T-helper 2 cell treated with Interferon-gamma antibody and Interleukin-4, amounts not matched to agents 100 ng/mL and 5 ng/mL, for 36 hours (primary cell): ENCODE measurements around the gene CBLB. TPM values are rescaled to one million over a fixed set of nuclear protein-coding genes. Genes with fewer than 3 reads are reported as not detected.
"Not testable (repeated sequence)": the region's sequence is repeated elsewhere in the genome, so short reads cannot be mapped to it uniquely, and the experiment has no call there.

Source experiments
- intact Hi-C: fragments of 100-400 bp; cut with micrococcal nuclease; formaldehyde crosslinking; loops from one replicate; pipeline ENCODE4 v1.15.1; 2023
- total RNA-seq: library from RNA; stranded (reverse); gene quantifications from 2 replicates; pipeline ENCODE4 v1.2.3, GENCODE V29; 2022

Gene CBLB
- total RNA-seq, 1 donor from 2014 or later: 67.2 TPM

DNA sequence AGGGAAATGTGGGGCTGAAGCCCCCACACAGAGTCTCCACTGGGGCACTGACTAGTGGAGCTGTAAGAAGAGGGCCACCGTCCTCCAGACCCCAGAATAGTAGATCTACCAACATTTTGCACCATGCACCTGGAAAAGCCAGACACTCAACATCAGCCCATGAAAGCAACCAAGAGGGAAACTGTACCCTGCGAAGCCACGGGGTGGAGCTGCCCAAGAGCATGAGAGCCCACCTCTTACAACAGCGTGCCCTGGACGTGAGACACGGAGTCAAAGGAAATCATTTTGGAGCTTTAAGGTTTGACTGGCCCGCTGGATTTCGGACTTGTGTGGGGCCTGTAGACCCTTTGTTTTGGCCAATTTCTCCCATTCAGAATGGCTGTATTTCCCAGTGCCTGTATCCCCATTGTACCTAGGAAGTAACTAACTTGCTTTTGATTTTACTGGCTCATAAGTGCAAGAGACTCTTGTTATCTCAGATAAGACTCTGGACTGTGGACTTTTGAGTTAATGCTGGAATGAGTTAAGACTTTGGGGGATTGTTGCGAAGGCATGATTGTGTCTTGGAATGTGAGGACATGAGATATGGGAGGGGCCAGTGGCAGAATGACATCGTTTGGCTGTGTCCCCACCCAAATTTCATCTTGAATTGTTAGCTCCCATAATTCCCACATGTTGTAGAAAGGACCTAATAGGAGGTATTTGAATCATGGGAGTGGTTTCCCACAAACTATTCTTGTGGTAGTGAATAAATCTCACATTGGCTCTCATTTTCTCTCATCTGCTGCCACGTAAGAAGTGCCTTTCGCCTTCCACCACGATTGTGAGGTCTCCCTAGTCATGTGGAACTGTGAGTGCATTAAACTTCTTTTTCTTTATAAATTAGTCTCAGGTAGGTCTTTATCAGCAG, 105.8 kb downstream of the CBLB start:
- intact Hi-C loops: no loop called here

DNA sequence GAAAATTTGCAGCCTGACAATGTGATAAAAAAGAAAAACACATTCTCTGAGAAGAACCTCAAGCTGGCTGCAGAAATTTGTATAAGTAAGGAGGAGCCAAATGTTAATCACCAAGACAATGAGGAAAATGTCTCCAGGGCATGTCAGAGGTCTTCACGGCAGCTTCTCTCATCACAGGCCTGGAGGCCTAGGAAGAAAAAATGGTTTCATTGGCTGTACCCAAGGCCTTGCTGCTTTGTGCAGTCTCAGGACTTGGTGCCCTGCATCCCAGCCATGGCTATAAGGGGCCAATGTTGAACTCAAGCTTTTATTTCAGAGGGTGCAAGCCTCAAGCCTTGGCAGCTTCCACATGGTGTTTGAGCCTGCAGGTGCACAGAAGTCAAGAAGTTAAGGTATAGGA, 106.6 kb downstream of the CBLB start:
- intact Hi-C loops: not testable (repeated sequence)

DNA sequence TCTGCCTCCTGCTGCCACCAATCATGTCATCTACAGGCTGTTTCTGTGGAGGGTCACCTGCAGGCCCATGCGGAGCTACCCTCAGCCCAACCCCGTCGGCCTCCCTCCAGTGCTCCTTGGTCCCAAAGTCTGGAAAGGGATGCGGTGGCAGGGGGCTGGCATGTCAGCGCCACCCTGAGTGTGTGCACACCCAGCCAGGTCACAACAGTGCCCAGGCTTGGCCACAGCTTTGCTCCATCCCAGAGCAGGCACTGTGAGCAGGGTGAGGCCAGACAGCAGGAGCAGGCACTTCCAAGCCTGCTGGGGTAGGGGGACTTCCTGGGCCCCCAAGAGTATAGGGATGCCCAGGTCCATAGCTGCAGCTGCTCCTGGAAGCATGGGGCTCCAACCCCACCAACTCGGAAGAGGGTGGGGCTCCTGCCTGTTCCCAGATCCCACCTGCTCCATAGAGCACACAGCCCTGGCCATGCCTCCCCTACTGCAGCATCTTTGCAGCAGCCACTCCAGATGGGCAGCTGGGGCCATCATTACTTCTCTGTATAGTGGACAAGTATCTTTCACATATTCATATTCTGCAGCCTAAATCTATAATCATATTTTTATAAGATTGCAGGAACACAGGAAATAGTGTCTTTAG, 109.3 kb downstream of the CBLB start:
- intact Hi-C loops: no loop called here

DNA sequence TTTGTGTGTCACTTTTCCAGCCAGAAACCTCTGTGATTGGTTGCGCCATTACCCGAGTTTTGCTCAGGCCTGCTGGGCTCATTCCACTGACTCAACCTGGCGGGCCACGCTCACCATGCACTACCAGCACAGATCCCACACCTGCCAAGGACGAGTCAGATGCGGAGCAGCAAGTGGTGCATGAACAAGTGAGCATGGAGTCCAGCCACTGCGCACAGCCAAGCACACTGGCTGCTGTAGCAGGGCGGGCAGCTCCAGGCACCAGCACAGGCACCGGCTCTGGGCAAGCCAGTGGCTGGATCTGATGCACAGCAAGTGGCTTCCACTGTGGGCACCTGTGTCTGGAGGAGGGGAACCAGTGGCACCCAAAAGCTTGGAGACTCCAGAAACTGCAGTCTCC, 110.4 kb downstream of the CBLB start:
- intact Hi-C loops: no loop called here

DNA sequence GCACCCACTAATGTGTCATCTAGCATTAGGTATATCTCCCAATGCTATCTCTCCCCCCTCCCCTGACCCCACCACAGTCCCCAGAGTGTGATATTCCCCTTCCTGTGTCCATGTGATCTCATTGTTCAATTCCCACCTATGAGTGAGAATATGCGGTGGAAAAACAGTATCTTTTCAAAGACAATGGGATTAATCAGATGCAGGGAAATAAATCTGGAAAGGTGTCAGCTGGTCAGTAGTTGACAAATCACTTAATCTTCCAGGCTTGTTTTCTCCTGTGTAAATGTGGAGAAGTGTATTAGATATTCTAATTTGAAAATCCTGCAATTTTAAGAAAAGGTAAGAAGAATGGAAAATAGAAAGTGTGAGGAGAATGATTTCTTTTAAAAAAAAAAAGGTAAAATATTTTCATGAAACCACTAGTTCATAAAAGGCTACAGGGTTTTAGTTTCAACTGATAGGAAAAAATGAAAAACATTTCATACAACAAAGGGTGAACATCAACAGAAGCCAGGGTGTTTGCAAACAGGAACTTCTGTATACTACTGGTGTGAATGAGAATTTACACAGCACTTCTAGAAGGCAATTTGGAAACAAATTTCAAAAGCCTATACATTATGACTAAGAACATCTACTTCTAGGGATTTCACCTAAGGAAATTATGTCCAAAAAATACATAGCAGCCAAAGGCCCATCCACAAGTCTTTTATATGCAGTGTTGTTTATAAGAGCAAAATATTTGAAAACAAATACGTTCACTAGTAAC, 113.5 kb downstream of the CBLB start:
- intact Hi-C loops: no loop called here

DNA sequence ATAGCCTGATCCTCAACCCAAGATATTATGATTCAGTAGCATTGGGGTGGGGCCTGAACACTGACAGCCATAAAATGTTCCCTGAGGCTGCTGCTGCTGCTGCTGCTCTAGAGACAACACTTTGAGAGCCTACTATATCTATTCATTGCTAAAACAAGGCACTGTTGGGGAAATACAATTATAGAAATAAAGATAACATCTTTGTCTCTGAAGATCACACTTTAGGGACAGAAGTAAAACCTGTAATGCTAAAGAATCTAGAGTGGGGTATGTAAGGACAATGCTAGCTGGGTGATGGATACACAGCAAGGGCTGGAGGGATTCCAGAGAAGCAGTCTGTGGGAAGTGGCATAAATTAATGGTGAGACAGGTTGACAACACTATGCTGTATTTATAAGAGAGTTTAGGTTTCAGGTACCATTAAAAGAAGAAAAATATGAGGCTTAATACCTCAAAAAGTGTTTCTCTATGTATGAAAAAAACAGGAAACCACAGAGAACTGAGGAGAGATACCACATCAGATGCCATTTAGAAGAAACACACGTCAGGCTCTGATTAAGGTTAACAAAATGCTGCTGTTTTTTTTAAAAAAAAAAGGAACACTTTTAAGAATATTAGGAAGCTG, 115.9 kb downstream of the CBLB start:
- intact Hi-C loops: loop anchor here (1.0 to 5.0 kb wide), 10 partner anchors 11 to 454 kb away; partner anchors contain the start of genes ALCAM and CBLB

DNA sequence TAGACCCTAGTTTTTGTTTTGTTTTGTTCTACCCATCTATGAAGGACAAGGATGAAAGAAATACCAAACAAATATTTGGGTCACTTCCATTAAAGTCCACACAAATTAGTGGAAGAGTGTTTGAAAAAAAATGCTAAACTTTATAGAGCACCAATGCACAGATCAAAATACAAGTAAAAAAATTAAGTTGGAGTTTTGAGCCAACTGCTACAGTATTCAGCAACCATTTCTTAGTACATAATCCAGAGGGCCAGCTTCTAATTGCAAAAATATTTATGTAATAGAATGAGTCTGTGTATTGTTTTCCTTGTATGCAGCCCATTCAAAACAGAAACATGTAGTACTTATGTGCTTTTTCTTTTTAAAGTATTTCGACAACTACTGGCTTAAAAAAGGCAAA, 121.1 kb downstream of the CBLB start:
- intact Hi-C loops: no loop called here

DNA sequence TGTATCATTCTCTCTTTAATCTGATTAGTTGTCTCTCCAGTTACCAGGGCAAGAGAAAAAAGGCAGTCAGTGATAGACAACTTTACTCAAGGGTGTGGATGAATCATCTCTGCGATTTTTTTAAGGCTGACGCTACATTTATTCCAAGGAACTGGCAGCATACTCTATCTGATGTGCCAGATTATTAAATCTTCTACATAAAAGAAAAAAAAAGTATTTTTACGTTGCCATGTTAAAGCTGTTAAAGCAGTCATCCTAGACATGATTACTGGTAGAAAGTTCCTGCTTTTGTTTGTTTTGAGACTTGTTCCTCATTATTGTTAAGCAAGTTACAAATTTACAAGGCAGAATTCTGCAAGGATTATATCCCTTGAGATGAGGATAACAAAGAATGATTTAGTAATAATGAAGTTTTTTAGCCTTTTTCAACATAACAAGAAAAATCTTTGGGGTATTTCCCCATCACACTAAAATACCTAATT, 121.7 kb downstream of the CBLB start:
- intact Hi-C loops: no loop called here

DNA sequence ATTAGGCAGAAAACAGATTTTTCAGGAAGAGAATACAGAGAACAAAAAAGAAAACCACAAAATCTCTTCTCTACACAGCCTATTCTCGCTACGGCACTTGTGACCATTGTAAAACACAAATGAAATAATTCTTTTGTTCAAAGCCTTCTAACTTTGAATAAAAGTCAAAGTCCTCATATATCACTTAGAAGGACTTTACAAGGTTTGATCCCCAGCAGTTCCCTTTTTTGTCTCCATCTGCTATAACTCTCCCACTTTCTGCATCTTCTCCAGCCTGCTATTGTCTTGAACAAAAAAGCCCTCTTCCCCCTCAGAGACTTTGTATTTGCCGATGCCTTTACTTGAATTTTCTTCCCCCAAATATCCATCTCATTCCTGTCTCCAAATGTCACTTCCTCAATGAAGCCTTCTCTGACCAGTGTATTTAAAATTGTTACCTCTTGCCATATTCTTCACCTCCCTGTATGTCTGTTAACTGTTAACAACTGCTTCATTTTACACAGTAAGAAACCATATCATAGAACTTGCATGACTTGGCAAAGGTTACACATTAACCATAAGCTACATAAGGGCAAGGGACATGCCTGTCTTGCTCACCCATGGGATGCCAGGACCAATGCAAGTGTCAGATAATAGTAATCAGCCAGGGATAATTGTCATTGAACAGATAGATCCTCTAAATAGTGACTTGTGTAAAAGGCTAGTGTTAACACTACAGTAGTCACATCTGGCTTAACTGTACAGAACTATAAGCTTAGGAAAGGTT, 122.4 kb downstream of the CBLB start:
- intact Hi-C loops: no loop called here

DNA sequence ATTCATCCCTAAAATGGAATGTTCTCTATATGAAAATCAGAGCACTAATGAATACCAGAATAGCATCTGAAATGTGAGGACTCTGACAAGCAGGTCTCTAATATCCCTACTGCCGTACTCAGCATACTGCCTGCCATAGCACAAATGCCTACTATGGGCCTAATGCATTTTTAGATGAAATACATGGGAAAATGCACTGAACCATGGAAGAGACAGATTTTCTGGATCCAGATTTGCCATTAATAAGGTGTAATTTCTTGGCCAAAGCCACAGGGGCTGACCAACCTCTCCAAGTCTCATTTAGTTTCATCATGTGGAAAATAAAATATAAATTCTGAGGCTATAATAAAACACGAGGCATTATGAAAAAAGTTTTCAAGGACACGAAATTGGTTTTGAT, 123.8 kb downstream of the CBLB start:
- intact Hi-C loops: no loop called here

DNA sequence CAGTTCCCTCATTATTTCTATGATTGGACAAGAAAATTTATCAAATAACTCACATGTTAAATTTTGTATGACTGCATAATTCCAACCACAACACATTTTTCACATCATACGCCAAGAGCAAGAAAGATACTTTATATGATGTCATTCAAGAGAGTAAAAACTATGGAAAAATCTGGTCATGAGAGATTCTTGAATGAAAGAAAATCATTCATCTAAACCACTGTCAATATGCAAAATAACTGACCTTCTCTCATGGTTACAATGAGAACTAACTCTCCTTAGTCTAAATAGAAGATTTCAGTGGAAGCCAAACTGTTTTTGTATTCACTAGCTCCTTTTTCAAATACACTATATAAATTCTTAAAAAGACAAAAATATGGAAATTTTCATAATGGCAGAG, 124.6 kb downstream of the CBLB start:
- intact Hi-C loops: no loop called here

DNA sequence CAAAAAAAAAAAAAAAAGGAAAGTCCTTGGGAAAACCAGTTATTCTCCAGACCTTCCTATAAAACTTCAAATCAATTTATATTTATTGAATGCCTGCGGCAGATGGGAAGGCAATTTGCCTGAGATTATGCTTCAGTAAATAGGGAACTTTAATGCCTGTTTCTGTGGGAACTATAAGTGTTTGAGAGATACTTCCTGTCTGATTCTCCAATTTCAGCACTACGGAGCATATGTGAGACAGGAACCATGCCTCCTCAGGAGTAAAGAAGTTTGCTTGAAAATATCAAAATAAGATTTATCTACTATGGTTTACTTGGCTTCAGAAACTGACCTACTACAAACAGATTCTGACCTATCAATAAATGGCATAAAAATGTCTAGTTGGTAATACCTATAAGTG, 135.5 kb downstream of the CBLB start:
- intact Hi-C loops: no loop called here

DNA sequence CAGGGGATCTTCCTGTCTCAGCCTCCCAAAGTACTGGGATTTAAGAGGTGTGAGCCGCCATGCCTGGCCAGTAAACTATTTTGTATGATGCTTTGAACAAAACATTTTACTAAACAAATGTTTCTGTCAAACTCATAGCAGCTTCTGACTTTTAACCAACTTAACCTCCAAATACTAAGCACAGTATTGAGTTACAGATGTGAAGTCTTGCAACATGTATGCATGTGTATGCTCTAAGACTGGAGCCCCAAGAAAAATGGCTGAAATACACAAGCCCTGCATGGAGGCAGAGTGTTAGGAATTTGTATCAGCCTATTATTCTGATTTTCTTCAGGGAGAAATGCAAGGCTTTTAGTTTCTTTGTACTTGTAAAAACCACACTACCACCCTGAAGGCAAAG, 137.1 kb downstream of the CBLB start:
- intact Hi-C loops: no loop called here

DNA sequence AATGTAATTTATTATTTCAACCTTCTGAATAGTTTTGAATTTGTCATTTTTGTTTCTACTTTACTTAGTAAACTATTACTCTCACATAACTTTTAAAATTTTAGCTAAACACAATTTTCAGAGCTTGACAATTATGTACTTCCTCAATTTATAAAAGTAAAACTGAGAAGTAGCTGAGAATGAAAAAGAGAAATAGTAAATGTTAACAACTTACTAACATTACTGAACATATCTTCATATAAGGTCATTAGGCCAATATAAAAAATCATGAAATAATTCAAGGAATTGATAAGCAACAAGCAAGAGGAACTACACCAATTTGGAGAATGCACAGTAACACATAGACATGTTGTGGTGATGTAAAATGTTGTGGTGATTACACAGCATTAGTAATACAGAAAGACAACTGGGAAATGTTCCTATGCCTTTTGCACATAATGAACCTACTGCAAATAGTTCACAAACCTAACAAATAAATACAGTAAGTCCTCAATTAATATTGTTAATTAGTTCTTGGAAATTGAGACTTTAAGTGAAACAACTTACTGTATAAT, 137.9 kb downstream of the CBLB start:
- intact Hi-C loops: no loop called here

DNA sequence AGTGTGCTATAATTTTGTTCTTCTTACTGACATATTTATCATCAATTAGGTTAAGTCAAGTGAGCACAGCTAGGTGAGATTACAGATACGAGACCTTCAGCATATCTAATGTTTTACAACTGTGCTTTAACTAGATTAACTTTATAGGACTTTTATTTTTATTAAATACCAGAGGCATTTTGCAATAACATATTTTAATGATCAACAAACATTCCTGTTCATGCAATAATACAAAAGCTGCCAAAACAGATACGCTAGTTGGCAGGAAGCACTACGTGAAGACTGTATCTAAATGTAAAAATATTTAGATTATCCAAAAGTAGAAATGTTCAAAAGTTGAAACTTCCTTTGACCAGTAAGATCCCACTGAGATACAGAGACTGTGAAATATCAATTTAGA, 139.1 kb downstream of the CBLB start:
- intact Hi-C loops: no loop called here

DNA sequence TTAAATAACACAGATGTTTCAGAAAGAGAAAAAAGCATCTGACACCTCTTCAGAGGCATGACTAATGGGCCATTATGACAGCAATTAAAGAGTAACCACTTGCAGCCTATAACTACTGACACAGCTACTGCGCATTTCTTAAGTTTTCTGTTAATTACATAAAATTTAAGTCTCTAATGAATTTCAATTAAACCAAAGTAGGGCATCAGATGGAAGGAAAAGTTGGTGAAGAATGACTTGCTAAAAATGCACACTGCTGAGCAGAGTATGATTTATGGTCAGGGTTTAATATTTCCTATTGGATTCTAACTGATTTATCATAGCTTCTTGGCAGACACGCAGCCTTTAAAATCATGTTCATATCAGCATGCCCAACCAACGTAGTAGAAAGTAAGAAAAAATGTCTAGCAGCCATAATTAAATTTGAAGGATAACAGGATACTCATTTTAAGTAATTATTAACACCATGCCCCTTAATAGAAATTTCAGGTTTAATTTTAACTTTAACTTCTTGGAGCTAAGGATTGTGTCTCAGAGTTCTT, 140.0 kb downstream of the CBLB start:
- intact Hi-C loops: no loop called here

DNA sequence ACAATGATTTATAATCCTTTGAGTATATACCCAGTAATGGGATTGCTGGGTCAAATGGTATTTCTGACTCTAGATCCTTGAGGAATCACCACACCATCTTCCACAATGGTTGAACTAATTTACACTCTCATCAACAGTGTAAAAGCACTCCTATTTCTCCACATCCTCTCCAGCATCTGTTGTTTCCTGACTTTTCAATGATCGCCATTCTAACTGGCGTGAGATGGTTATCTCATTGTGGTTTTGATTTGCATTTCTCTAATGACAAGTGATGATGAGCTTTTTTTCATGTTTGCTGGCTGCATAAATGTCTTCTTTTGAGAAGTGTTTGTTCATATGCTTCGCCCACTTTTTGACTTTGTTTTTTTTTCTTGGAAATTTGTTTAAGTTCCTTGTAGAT, 141.8 kb downstream of the CBLB start:
- intact Hi-C loops: not testable (repeated sequence)

DNA sequence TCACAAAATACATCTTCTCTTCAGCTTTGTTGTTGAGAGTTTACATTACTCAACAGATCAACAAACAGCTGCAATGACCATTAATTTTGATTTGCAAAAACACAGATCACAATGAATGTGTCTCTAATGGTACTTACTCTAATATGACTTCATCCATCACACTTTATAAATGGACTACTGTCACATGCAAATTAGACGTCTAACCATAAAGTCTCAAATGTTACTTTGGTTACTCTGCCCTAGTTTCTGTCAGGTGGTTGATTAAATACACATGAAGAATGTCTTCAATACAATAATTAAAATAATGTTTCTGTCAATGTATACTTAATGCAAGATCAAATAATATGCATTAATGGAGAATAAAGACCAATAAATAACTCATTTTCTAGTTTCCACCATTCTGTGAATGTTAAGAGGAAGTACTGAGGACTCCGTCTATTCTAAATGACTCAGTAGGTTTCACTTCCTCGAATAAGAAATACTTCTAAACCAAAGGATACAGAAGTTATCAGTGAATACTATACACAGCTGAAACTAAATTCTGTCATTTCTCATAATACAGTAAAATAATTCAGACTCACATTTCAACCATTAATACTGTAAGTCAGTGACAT, 145.8 kb downstream of the CBLB start:
- intact Hi-C loops: loop anchor here (1.0 kb wide), 1 partner anchor 29 kb away; no protein-coding TSS in a partner anchor

DNA sequence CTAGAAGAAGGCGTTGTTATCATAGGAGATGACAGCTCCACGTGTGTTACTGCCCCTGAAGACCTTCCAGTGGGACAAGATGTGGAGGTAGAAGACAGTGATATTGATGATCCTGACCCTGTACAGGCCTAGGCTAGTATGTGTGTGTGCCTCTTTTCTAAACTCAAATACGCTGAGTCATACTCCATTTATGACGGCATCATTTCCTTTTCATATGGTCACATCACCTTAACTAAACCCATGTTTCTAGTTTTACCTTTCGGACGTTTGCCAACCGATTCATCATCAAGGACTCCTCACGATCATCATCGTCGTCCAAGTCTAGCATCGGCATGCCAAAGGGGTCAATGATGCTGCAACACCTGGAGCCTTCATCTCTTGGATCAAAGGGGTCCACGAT, 149.0 kb downstream of the CBLB start:
- intact Hi-C loops: no loop called here

DNA sequence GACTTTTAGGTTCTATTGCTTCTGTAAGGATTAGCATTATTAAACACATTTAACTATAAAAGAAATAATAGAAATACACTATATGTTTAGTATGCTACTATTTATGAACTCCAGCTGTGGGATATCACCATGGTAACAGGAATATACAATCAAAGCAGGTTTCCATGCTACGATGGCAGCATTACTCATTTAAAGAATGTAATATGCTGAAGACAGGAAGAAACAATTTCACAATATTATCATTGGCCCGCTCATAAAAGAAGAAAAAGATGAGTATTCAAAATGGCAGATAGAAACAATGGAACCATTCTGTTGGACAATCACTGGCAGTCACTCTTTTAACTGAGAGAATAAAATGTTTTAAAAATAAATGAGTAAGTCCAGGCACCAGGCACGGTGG, 153.4 kb downstream of the CBLB start:
- intact Hi-C loops: no loop called here
